ENCODE measurements around the gene HMGCS1.
"Not testable (repeated sequence)": the region's sequence is repeated elsewhere in the genome, so short reads cannot be mapped to it uniquely, and the experiment has no call there.

Gene HMGCS1

DNA sequence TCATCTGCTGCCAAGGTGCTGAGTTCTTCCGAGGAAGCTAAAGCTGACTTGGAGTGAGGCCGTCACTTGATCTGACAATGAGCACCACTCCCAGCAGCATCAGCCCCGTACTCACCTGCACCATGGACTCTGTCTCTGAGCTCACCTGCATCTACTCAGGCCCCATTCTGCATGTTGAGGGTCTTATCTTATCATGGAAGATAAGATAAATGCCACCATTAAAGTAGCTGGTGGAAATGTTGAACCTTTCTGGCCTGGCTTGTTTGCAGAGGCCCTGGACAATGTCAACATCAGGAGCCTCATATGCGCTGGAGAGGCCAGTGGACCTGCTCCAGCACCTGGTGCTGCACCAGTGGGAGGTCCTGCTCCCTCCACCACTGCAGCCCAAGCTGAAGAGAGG, 35.0 kb upstream of the HMGCS1 start:
- no peaks in the 10 kb centered on the region for H3K27me3 ChIP-seq (replicated peaks; ENCODE audit: control insufficient read depth, insufficient read depth, low read length, poor library complexity, severe bottlenecking)
- no peaks in the 10 kb centered on the region for H3K4me1 ChIP-seq (ENCODE audit: control insufficient read depth, insufficient read depth, low read length, poor library complexity, severe bottlenecking)
- no peak overlapping the region for H3K27ac ChIP-seq (ENCODE audit: insufficient read depth, low read length, poor library complexity, severe bottlenecking)
- no peaks in the 10 kb centered on the region for H3K36me3 ChIP-seq (ENCODE audit: control insufficient read depth, insufficient read depth, low read length)
- DNase-seq = no peak
- H3K9me3 ChIP-seq (ENCODE audit: control insufficient read depth, low read length) = no peaks in the 10 kb centered on the region
- H3K4me3 ChIP-seq (ENCODE audit: insufficient read depth, low read depth, low read length, poor library complexity, severe bottlenecking) = no peak overlapping the region

DNA sequence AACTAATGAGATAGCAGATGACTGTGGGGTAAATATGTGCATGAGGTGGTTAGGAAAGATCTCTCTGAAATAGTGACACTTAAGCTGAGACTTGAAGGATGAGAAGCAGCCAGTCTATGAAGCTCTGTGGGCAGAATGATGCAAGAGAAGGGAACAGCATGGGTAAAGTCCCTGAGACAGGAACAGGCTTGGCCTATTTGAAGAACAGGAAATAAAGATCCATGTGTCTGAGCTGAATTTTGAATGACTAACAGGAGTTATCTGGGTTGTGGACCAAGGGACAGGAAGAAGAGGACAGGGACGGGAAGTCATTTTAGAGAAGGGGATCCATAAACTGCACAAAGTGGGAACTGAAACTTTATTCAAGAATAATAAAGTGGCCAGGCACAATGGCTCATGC, 25.6 kb upstream of the HMGCS1 start:
- no peak overlapping the region for H3K27ac ChIP-seq (ENCODE audit: insufficient read depth, low read length, poor library complexity, severe bottlenecking)
- H3K36me3 ChIP-seq (ENCODE audit: control insufficient read depth, insufficient read depth, low read length) = no peaks in the 10 kb centered on the region
- no peak for DNase-seq
- no peak overlapping the region for H3K4me3 ChIP-seq (ENCODE audit: insufficient read depth, low read depth, low read length, poor library complexity, severe bottlenecking)
- no peaks in the 10 kb centered on the region for H3K9me3 ChIP-seq (ENCODE audit: control insufficient read depth, low read length)
- H3K27me3 ChIP-seq (replicated peaks; ENCODE audit: control insufficient read depth, insufficient read depth, low read length, poor library complexity, severe bottlenecking) = no peaks in the 10 kb centered on the region
- H3K4me1 ChIP-seq (ENCODE audit: control insufficient read depth, insufficient read depth, low read length, poor library complexity, severe bottlenecking) = no peaks in the 10 kb centered on the region

DNA sequence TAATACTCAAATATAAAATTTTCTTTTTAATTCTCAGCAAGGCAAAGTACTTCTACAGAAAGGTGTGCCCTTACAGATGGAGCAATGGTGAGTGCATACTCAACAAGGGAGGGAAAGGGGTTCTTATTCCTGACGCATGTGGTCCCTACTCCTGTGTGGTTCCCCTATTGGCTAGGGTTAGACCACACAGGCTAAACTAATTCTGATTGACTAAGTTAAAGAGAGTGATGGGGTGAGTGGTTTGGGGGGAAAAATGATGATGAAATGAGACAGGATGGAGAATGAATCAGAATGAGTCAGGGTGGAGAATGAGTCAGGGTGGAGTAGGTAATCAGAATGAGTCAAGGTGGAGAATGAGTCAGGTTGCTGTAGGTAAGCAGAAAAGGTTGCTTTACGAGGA, 22.9 kb upstream of the HMGCS1 start:
- Histone ChIP-seq H3K27me3 (replicated peaks; ENCODE audit: control insufficient read depth, insufficient read depth, low read length, poor library complexity, severe bottlenecking) (no peaks in the 10 kb centered on the region), H3K36me3 (ENCODE audit: control insufficient read depth, insufficient read depth, low read length) (no peaks in the 10 kb centered on the region), H3K4me1 (ENCODE audit: control insufficient read depth, insufficient read depth, low read length, poor library complexity, severe bottlenecking) (no peaks in the 10 kb centered on the region), H3K9me3 (ENCODE audit: control insufficient read depth, low read length) (no peaks in the 10 kb centered on the region), H3K4me3 (ENCODE audit: insufficient read depth, low read depth, low read length, poor library complexity, severe bottlenecking) (no peak overlapping the region), H3K27ac (ENCODE audit: insufficient read depth, low read length, poor library complexity, severe bottlenecking) (no peak overlapping the region)
- DNase-seq = no peak

DNA sequence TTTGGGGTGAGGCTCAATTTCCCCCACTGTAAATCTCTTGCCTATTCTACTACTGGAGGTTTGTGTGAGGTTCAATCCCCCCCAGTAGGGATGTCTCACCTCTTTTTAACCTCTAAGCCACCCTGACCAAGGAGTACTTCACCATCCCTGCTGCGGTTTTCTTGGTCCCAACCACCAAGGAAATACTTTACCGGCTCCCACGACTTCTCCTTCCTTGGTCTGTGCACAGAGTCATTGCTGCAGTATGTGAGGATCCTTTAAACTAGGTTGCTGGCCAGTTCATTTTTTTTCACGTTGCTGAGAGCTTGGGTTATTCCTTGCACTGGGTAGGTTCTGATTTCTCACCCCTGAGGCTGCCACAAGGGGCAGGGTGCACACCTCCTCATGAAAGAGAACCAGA, 22.5 kb upstream of the HMGCS1 start:
- no peak for DNase-seq
- no peak overlapping the region for H3K27ac ChIP-seq (ENCODE audit: insufficient read depth, low read length, poor library complexity, severe bottlenecking)
- H3K9me3 ChIP-seq (ENCODE audit: control insufficient read depth, low read length) = no peaks in the 10 kb centered on the region

DNA sequence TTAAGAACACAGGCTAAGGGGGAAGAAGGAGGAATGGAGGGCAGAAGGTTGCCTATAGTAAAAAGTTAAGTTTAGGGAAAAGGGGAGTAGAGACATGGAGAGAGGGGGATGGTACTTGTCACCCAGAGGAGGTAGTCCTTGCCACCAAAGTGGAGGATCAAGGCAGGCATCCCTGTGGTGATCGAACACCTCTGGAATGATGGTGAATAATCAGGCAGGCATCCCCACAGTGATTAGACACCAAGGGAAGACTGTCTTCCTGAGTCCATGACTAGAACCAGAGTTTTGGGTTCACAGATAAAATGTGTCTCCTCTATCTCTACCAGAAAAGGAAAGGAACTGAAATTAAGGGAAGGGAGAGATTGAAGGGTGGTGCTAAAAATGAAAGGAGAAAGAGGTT, 19.2 kb upstream of the HMGCS1 start:
- H3K27ac ChIP-seq (ENCODE audit: insufficient read depth, low read length, poor library complexity, severe bottlenecking) = no peak overlapping the region
- H3K4me3 ChIP-seq (ENCODE audit: insufficient read depth, low read depth, low read length, poor library complexity, severe bottlenecking) = no peak overlapping the region
- no peaks in the 10 kb centered on the region for H3K27me3 ChIP-seq (replicated peaks; ENCODE audit: control insufficient read depth, insufficient read depth, low read length, poor library complexity, severe bottlenecking)
- H3K4me1 ChIP-seq (ENCODE audit: control insufficient read depth, insufficient read depth, low read length, poor library complexity, severe bottlenecking) = no peaks in the 10 kb centered on the region
- DNase-seq = no peak
- H3K9me3 ChIP-seq (ENCODE audit: control insufficient read depth, low read length) = no peaks in the 10 kb centered on the region
- H3K36me3 ChIP-seq (ENCODE audit: control insufficient read depth, insufficient read depth, low read length) = no peaks in the 10 kb centered on the region

More for the DNA sequence above, 22.5 kb upstream of the HMGCS1 start:
- Histone ChIP-seq H3K36me3 (ENCODE audit: control insufficient read depth, insufficient read depth, low read length) (no peaks in the 10 kb centered on the region), H3K27me3 (replicated peaks; ENCODE audit: control insufficient read depth, insufficient read depth, low read length, poor library complexity, severe bottlenecking) (no peaks in the 10 kb centered on the region), H3K4me1 (ENCODE audit: control insufficient read depth, insufficient read depth, low read length, poor library complexity, severe bottlenecking) (no peaks in the 10 kb centered on the region), H3K4me3 (ENCODE audit: insufficient read depth, low read depth, low read length, poor library complexity, severe bottlenecking) (no peak overlapping the region)

DNA sequence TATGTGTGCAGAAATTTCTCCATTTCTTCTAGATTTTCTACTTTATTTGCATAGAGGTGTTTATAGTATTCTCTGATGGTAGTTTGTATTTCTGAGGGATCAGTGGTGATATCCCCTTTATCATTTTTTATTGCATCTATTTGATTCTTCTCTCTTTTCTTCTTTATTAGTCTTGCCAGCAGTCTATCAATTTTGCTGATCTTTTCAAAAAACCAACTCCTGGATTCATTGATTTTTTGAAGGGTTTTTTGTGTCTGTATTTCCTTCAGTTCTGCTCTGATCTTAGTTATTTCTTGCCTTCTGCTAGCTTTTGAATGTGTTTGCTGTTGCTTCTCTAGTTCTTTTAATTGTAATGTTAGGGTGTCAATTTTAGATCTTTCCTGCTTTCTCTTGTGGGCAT, 12.4 kb upstream of the HMGCS1 start:
- H3K27me3 ChIP-seq (replicated peaks; ENCODE audit: control insufficient read depth, insufficient read depth, low read length, poor library complexity, severe bottlenecking); H3K4me3 ChIP-seq (ENCODE audit: insufficient read depth, low read depth, low read length, poor library complexity, severe bottlenecking); H3K4me1 ChIP-seq (ENCODE audit: control insufficient read depth, insufficient read depth, low read length, poor library complexity, severe bottlenecking); H3K9me3 ChIP-seq (ENCODE audit: control insufficient read depth, low read length); H3K36me3 ChIP-seq (ENCODE audit: control insufficient read depth, insufficient read depth, low read length); DNase-seq; H3K27ac ChIP-seq (ENCODE audit: insufficient read depth, low read length, poor library complexity, severe bottlenecking): not testable (repeated sequence)

DNA sequence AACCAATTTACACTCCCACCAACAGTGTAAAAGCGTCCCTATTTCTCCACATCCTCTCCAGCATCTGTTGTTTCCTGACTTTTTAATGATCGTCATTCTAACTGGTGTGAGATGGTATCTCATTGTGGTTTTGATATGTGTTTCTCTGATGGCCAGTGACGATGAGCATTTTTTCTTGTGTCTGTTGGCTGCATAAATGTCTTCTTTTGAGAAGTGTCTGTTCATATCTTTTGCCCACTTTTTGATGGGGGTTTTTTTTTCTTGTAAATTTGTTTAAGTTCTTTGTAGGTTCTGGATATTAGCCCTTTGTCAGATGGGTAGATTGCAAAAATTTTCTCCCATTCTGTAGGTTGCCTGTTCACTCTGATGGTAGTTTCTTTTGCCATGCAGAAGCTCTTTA, 10.3 kb upstream of the HMGCS1 start:
- not testable (repeated sequence) for DNase-seq; H3K9me3 ChIP-seq (ENCODE audit: control insufficient read depth, low read length); H3K4me3 ChIP-seq (ENCODE audit: insufficient read depth, low read depth, low read length, poor library complexity, severe bottlenecking); H3K27me3 ChIP-seq (replicated peaks; ENCODE audit: control insufficient read depth, insufficient read depth, low read length, poor library complexity, severe bottlenecking); H3K4me1 ChIP-seq (ENCODE audit: control insufficient read depth, insufficient read depth, low read length, poor library complexity, severe bottlenecking); H3K27ac ChIP-seq (ENCODE audit: insufficient read depth, low read length, poor library complexity, severe bottlenecking); H3K36me3 ChIP-seq (ENCODE audit: control insufficient read depth, insufficient read depth, low read length)

DNA sequence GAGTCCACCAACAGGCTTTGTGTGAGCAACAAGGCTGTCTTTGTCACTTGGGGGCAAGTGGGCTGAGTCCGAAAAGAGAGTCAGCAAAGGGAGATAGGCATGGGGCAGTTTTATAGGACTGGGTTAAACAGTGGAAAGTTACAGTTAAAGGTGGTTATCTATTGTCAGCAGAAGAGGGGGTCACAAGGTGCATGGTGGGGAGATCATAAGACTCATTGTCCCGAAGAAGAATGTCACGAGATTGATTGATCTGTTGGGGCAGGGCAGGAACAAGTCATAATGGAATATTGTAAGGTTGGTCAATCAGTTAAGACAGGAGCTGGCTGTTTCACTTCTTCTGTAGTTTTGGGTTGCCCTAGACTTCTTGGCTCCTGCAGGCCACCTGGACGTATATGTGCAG, 7.6 kb upstream of the HMGCS1 start:
- Histone ChIP-seq H3K9me3 (ENCODE audit: control insufficient read depth, low read length) (no peaks in the 10 kb centered on the region), H3K27me3 (replicated peaks; ENCODE audit: control insufficient read depth, insufficient read depth, low read length, poor library complexity, severe bottlenecking) (no peaks in the 10 kb centered on the region), H3K36me3 (ENCODE audit: control insufficient read depth, insufficient read depth, low read length) (no peaks in the 10 kb centered on the region), H3K4me1 (ENCODE audit: control insufficient read depth, insufficient read depth, low read length, poor library complexity, severe bottlenecking) (no peaks in the 10 kb centered on the region), H3K27ac (ENCODE audit: insufficient read depth, low read length, poor library complexity, severe bottlenecking) (no peak overlapping the region), H3K4me3 (ENCODE audit: insufficient read depth, low read depth, low read length, poor library complexity, severe bottlenecking) (no peak overlapping the region)
- DNase-seq = no peak

DNA sequence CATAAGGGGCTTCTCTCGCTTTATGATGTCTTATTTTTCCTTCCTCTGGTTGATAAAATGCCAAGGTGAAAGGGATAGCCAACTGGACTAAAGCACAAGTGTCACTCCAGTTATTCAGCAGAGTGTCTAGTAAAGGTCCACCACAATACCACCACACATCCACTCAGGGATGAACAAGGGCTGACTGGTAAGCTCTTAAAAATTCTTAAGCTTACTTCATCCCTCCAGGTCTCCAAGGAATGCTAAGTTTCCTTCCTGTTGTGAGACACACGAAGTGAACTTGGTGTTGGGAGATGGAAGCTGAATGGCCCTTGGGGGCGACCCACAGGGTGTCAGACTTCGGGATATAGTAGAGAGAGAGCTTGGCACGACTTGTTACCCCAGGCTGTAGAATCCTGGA, 3.2 kb upstream of the HMGCS1 start:
- DNase-seq = no peak
- Histone ChIP-seq H3K4me3 (ENCODE audit: insufficient read depth, low read depth, low read length, poor library complexity, severe bottlenecking) (no peak overlapping the region), H3K4me1 (ENCODE audit: control insufficient read depth, insufficient read depth, low read length, poor library complexity, severe bottlenecking) (peaks cover 10% of the 10 kb centered on the region), H3K27me3 (replicated peaks; ENCODE audit: control insufficient read depth, insufficient read depth, low read length, poor library complexity, severe bottlenecking) (no peaks in the 10 kb centered on the region), H3K36me3 (ENCODE audit: control insufficient read depth, insufficient read depth, low read length) (no peaks in the 10 kb centered on the region), H3K9me3 (ENCODE audit: control insufficient read depth, low read length) (no peaks in the 10 kb centered on the region), H3K27ac (ENCODE audit: insufficient read depth, low read length, poor library complexity, severe bottlenecking) (no peak overlapping the region)

DNA sequence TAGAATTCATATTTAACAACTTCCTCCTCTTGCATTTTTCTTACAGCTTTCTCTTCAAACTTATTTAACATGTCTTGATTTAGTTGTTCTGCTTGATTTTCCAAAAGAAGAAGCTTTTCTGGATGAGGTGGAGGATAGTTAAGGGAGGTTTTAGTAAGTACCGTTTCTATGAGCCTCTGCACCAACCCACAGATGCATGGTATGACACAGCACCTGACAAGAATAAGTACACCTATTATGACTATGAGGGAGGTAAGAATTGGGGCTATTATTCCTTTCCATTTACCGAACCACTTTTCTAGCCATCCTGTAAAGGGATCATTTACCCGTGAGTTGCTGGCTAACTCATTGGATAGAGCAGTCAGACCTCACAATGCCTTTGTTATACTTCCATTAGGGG, 2.5 kb upstream of the HMGCS1 start:
- no peaks in the 10 kb centered on the region for H3K9me3 ChIP-seq (ENCODE audit: control insufficient read depth, low read length)
- no peaks in the 10 kb centered on the region for H3K27me3 ChIP-seq (replicated peaks; ENCODE audit: control insufficient read depth, insufficient read depth, low read length, poor library complexity, severe bottlenecking)
- no peak for DNase-seq
- H3K4me1 ChIP-seq (ENCODE audit: control insufficient read depth, insufficient read depth, low read length, poor library complexity, severe bottlenecking) = peaks cover 10% of the 10 kb centered on the region
- H3K27ac ChIP-seq (ENCODE audit: insufficient read depth, low read length, poor library complexity, severe bottlenecking) = no peak overlapping the region
- no peaks in the 10 kb centered on the region for H3K36me3 ChIP-seq (ENCODE audit: control insufficient read depth, insufficient read depth, low read length)
- H3K4me3 ChIP-seq (ENCODE audit: insufficient read depth, low read depth, low read length, poor library complexity, severe bottlenecking) = no peak overlapping the region

DNA sequence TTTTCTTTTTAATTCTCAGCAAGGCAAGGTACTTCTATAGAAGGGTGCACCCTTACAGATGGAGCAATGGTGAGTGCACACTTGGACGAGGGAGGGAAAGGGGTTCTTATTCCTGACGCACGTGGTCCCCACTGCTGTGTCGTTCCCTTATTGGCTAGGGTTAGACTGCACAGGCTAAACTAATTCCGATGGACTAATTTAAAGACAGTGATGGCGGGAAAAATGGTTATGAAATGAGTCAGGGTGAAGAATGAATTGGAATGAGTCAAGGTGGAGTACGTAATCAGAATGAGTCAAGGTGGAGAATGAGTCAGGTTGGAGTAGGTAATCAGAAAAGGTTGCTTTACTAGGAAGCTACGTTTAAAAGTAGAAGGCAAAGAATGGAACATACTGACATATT, 2.1 kb upstream of the HMGCS1 start:
- H3K27ac ChIP-seq (ENCODE audit: insufficient read depth, low read length, poor library complexity, severe bottlenecking) = no peak overlapping the region
- DNase-seq = no peak
- no peak overlapping the region for H3K4me3 ChIP-seq (ENCODE audit: insufficient read depth, low read depth, low read length, poor library complexity, severe bottlenecking)
- no peaks in the 10 kb centered on the region for H3K9me3 ChIP-seq (ENCODE audit: control insufficient read depth, low read length)
- H3K4me1 ChIP-seq (ENCODE audit: control insufficient read depth, insufficient read depth, low read length, poor library complexity, severe bottlenecking) = peaks cover 10% of the 10 kb centered on the region
- H3K27me3 ChIP-seq (replicated peaks; ENCODE audit: control insufficient read depth, insufficient read depth, low read length, poor library complexity, severe bottlenecking) = no peaks in the 10 kb centered on the region
- H3K36me3 ChIP-seq (ENCODE audit: control insufficient read depth, insufficient read depth, low read length) = no peaks in the 10 kb centered on the region
